IMR-90 (cell line): Measurements from ENCODE around the gene FBRSL1. TPM values are rescaled to one million over a fixed set of nuclear protein-coding genes. Genes with fewer than 3 reads are reported as not detected.

Experiments
- ATAC-seq: fragments of 200-7000 bp; cut with Tn5 transposase; 2 replicates; pipeline ENCODE4 v1.9.1; 2020; ENCODE audit warnings: low read depth, mild to moderate bottlenecking, moderate library complexity
- BruUV-seq: library from RNA; stranded (reverse); fragments of 400-500 nt; replicated peaks from 2 replicates; lab custom pipeline; 2021; lab: Mats Ljungman, UMichigan
- CTCF ChIA-PET: fragments of 300-600 bp; formaldehyde crosslinking; extraction: SDS; loops from one replicate; lab custom pipeline; 2021; ENCODE audit warnings: antibody characterized with exemption; lab: Yijun Ruan, JAX
- POLR2A ChIA-PET: fragments of 300-600 bp; sonication (Branson Sonifier 250); formaldehyde crosslinking; loops from one replicate; lab custom pipeline; 2022; ENCODE audit warnings: antibody characterized with exemption; ENCODE audit not compliant: unreplicated experiment; lab: Charles Lee
- DNase-seq: peaks from one replicate; pipeline ENCODE4 v3.0.0; 2013
- H2AFZ ChIP-seq: replicated peaks from 2 replicates; pipeline ENCODE3; 2013; ENCODE audit warnings: low read length, mild to moderate bottlenecking; ENCODE audit not compliant: poor library complexity
- H2AK5ac ChIP-seq: 2 replicates; pipeline ENCODE4 v1.6.1; 2013; ENCODE audit warnings: low read depth, low read length, inconsistent platforms
- H2AK9ac ChIP-seq: replicated peaks from 2 replicates; pipeline ENCODE3; 2013; ENCODE audit warnings: mild to moderate bottlenecking, low read depth, low read length, moderate library complexity; ENCODE audit not compliant: poor library complexity
- H2BK120ac ChIP-seq: 2 replicates; pipeline ENCODE4 v1.6.1; 2013; ENCODE audit warnings: low read depth, low read length, inconsistent platforms
- H2BK15ac ChIP-seq: 3 replicates; pipeline ENCODE4 v1.6.1; 2013; ENCODE audit warnings: low read depth, low read length, inconsistent platforms
- H2BK20ac ChIP-seq: 2 replicates; pipeline ENCODE4 v1.6.1; 2013; ENCODE audit warnings: low read depth, mild to moderate bottlenecking, inconsistent platforms, low read length, moderate library complexity
- H2BK5ac ChIP-seq: 2 replicates; pipeline ENCODE4 v1.6.1; 2013; ENCODE audit warnings: mild to moderate bottlenecking, low read depth, low read length, inconsistent platforms; ENCODE audit not compliant: poor library complexity, severe bottlenecking
- H3K14ac ChIP-seq: replicated peaks from 2 replicates; pipeline ENCODE4 v1.6.1; 2013; ENCODE audit warnings: low read depth, low read length, inconsistent platforms
- H3K18ac ChIP-seq: 2 replicates; pipeline ENCODE4 v1.6.1; 2013; ENCODE audit warnings: low read depth, low read length, control low read depth
- H3K23ac ChIP-seq: 2 replicates; pipeline ENCODE4 v1.6.1; 2013; ENCODE audit warnings: low read depth, low read length, inconsistent platforms
- H3K27ac ChIP-seq: 2 replicates; pipeline ENCODE4 v1.5.1; 2013; ENCODE audit warnings: mild to moderate bottlenecking, control low read depth, low read length; ENCODE audit not compliant: insufficient read depth
- H3K27me3 ChIP-seq: 2 replicates; pipeline ENCODE4 v1.6.1; 2013; ENCODE audit warnings: low read length; ENCODE audit not compliant: control insufficient read depth, insufficient read depth
- H3K36me3 ChIP-seq: 2 replicates; pipeline ENCODE4 v1.6.1; 2013; ENCODE audit warnings: low read length, mixed read lengths; ENCODE audit not compliant: control insufficient read depth, insufficient read depth
- H3K4ac ChIP-seq: 2 replicates; pipeline ENCODE4 v1.6.1; 2013; ENCODE audit warnings: low read depth, low read length, inconsistent platforms
- H3K4me1 ChIP-seq: 2 replicates; pipeline ENCODE4 v1.6.1; 2013; ENCODE audit warnings: low read length, mixed read lengths; ENCODE audit not compliant: control insufficient read depth, insufficient read depth
- H3K4me2 ChIP-seq: 2 replicates; pipeline ENCODE4 v1.6.1; 2013; ENCODE audit warnings: low read depth, mild to moderate bottlenecking, control low read depth, low read length, moderate library complexity
- H3K4me3 ChIP-seq: 2 replicates; pipeline ENCODE4 v1.5.1; 2013; ENCODE audit warnings: low read depth, mild to moderate bottlenecking, control low read depth, low read length, moderate library complexity; ENCODE audit not compliant: insufficient read depth
- H3K56ac ChIP-seq: 2 replicates; pipeline ENCODE4 v1.6.1; 2013; ENCODE audit warnings: low read length, inconsistent platforms; ENCODE audit not compliant: insufficient read depth; ENCODE audit errors: extremely low read depth
- H3K79me1 ChIP-seq, 2 experiments: 2 replicates each; pipeline ENCODE4 v1.6.1; 2013; ENCODE audit warnings: low read length in 2 of 2, inconsistent platforms in 1 of 2, low read depth in 1 of 2
- H3K9ac ChIP-seq: 2 replicates; pipeline ENCODE4 v1.6.1; 2013; ENCODE audit warnings: low read depth, low read length, control low read depth
- H3K9me1 ChIP-seq: 2 replicates; pipeline ENCODE4 v1.6.1; 2013; ENCODE audit warnings: low read length, inconsistent platforms; ENCODE audit not compliant: insufficient read depth
- H3K9me3 ChIP-seq: 2 replicates; pipeline ENCODE4 v1.6.1; 2013; ENCODE audit warnings: low read length; ENCODE audit not compliant: control insufficient read depth, insufficient read depth
- H4K20me1 ChIP-seq: 2 replicates; pipeline ENCODE4 v1.6.1; 2013; ENCODE audit warnings: low read length, inconsistent platforms; ENCODE audit not compliant: insufficient read depth
- H4K5ac ChIP-seq: 2 replicates; pipeline ENCODE4 v1.6.1; 2013; ENCODE audit warnings: mild to moderate bottlenecking, low read depth, low read length, control low read depth
- H4K8ac ChIP-seq, 2 experiments: 2 replicates each; pipeline ENCODE4 v1.6.1; 2013; ENCODE audit warnings: low read depth in 2 of 2, low read length in 2 of 2, control low read depth in 1 of 2, inconsistent platforms in 1 of 2
- H4K91ac ChIP-seq: 2 replicates; pipeline ENCODE4 v1.6.1; 2013; ENCODE audit warnings: low read depth, low read length, inconsistent platforms; ENCODE audit not compliant: insufficient read depth
- CHD1 ChIP-seq: IDR thresholded peaks from 2 replicates; pipeline ENCODE4 v1.6.1; 2012; ENCODE audit warnings: low read depth, low read length, improper control_type of control experiment
- MAFK ChIP-seq: IDR thresholded peaks from 2 replicates; pipeline ENCODE4 v1.6.1; 2012; ENCODE audit warnings: low read depth, low read length, improper control_type of control experiment
- MXI1 ChIP-seq: IDR thresholded peaks from 2 replicates; pipeline ENCODE4 v1.6.1; 2012; ENCODE audit warnings: low read depth, mild to moderate bottlenecking, low read length, moderate library complexity, borderline replicate concordance
- POLR2A ChIP-seq: IDR thresholded peaks from 2 replicates; pipeline ENCODE4 v1.6.1; 2012; ENCODE audit warnings: mild to moderate bottlenecking, low read depth, low read length
- RFX5 ChIP-seq: IDR thresholded peaks from 2 replicates; pipeline ENCODE4 v1.8.0; 2012; ENCODE audit warnings: low read depth, mild to moderate bottlenecking, low read length, moderate library complexity
- WGBS, 2 experiments: methylation state at CpG; one replicate each; pipeline versions ENCODE4 v1.1.5 to v1.1.7; 2013; ENCODE audit warnings: missing lambda C conversion rate in 2 of 2; ENCODE audit not compliant: insufficient read length in 1 of 2; ENCODE audit errors: extremely low coverage in 2 of 2; 5-methylcytosine and 5-hydroxymethylcytosine counted together
- dilution Hi-C: fragments of 300-500 bp; cut with HindIII; formaldehyde crosslinking; loops from one replicate; pipeline ENCODE4 v1.14.3; 2018; ENCODE audit warnings: low sequenced_read_pairs; ENCODE audit not compliant: unreplicated experiment
- in situ Hi-C: fragments of 300-500 bp; cut with MboI; formaldehyde crosslinking; loops from 3 replicates; pipeline ENCODE4 v1.14.3; 2019; ENCODE audit warnings: low sequenced_read_pairs, inconsistent platforms, mixed read lengths
- intact Hi-C: fragments of 100-400 bp; cut with micrococcal nuclease; formaldehyde crosslinking; loops from 2 replicates; pipeline ENCODE4 v1.10.0; 2022
- polyA plus RNA-seq, 3 experiments: library from polyadenylated mRNA; depleted of rRNA; stranded (reverse); fragments of >200 nt; gene quantifications; 2 replicates each; pipeline ENCODE4 v1.2.3, GENCODE V29; 2012; ENCODE audit warnings: low replicate concordance in 1 of 3
- total RNA-seq: library from RNA; depleted of rRNA; stranded (reverse); fragments of >200 nt; gene quantifications from 2 replicates; pipeline ENCODE4 v1.2.3, GENCODE V29; 2012

The FBRSL1 gene
- total and polyA plus RNA-seq, 2 of the 4 experiments (the other 2 are of a cell fraction): 0.36 to 10.8 TPM

DNA sequence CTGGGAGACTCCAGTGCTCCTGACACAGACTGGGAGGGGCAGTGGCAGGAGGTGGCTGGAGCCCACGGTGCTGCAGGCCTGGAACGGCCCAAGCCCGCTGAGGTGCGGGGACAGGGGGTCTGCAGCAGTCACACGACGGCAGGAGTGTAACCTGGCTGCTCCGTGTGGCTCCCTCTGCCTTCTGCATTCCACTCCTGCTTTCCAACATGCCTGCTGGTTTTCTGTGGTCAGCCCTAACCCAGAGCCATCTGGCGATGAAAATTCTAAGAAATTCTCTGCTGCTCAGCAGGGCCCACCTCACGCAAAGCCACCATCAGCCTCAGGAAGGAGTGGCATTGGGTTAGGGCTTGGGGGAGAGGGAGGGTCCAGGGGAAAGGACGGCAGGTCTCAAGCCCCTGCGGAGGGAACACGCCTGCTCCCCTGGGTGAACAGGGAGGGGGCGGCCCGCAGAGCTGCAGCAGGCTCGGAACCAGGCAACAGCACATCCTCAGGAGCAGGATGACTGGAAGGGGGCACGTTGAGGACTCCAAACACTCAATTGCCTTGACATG lies 5.0 kb upstream of the FBRSL1 start:
- Histone ChIP-seq H3K23ac (no peak overlapping the region), H2AK5ac (no peak overlapping the region), H3K56ac (no peak overlapping the region), H2BK120ac (no peak overlapping the region), H3K9ac (no peak overlapping the region), H3K9me1 (no peaks in the 10 kb centered on the region), H2BK15ac (no peak overlapping the region), H2BK5ac (no peak overlapping the region), H4K20me1 (no peaks in the 10 kb centered on the region), H2AK9ac (peak overlapping the region; percentile 28), H3K9me3 (no peaks in the 10 kb centered on the region), H3K4ac (no peak overlapping the region), H3K27ac (no peak overlapping the region), H3K14ac (no peak overlapping the region), H3K79me1 (no peaks in the 10 kb centered on the region), H3K4me1 (no peaks in the 10 kb centered on the region), H3K18ac (no peak overlapping the region), H3K4me3 (no peak overlapping the region), H4K91ac (no peak overlapping the region), H3K36me3 (no peaks in the 10 kb centered on the region), H3K4me2 (no peak overlapping the region), H2AFZ (no peak overlapping the region), H2BK20ac (no peak overlapping the region), H3K27me3 (peaks cover 23% of the 10 kb centered on the region), H4K5ac (no peak overlapping the region), H4K8ac (no peak overlapping the region)
- dilution Hi-C loops (no loop called here), in situ Hi-C loops (no loop called here), intact Hi-C loops (no loop called here)
- 40% methylated on average over 6 of the region's 16 CpGs; no CpG with 5 or more reads in 1 of the 2 experiments for WGBS, 2 experiments
- BruUV-seq: no TSS peak
- ChIA-PET CTCF (no interaction called here), POLR2A (no interaction called here)
- ATAC-seq (no peak), DNase-seq (no peak)
- TF ChIP-seq POLR2A: no peak
- TF ChIP-seq MAFK: no peak
- TF ChIP-seq CHD1: no peak
- no peak for TF ChIP-seq MXI1
- no peak for TF ChIP-seq RFX5
